ENCODE data around the gene SLC35F2.
A peak's percentile ranks its signal among the peaks of the same experiment; 100 is the strongest.
"Not testable (repeated sequence)": the region's sequence is repeated elsewhere in the genome, so short reads cannot be mapped to it uniquely, and the experiment has no call there.

The SLC35F2 gene

GRCh38 chr11:107858217-107859070 lies at the start of gene SLC35F2:
SLC35F2 (minus strand) TSS chr11:107858787; CDS start chr11:107858767, 20 bp downstream.
- peak; percentile 55 for DNase-seq (ENCODE audit: low spot score)

- DNase-seq (ENCODE audit: low spot score): no peak
These were observed 49.6 kb upstream of the SLC35F2 start for GRCh38 chr11:107908211-107908610.

- DNase-seq (ENCODE audit: low spot score): peak; percentile 58
These were observed 39.7 kb upstream of the SLC35F2 start for GRCh38 chr11:107898270-107898669.

GRCh38 chr11:107882095-107882820 lies 23.7 kb upstream of the SLC35F2 start:
- DNase-seq (ENCODE audit: low spot score): no peak

- DNase-seq (ENCODE audit: low spot score): not testable (repeated sequence)
These were observed 22.9 kb upstream of the SLC35F2 start for GRCh38 chr11:107881471-107881870.

GRCh38 chr11:107876141-107876540 lies 17.6 kb upstream of the SLC35F2 start:
- no peak for DNase-seq (ENCODE audit: low spot score)

- DNase-seq (ENCODE audit: low spot score): no peak
These were observed 6.0 kb upstream of the SLC35F2 start for GRCh38 chr11:107864591-107864990.

GRCh38 chr11:107860688-107861087 lies 2.1 kb upstream of the SLC35F2 start:
- no peak for DNase-seq (ENCODE audit: low spot score)

GRCh38 chr11:107860240-107860620 lies 1.6 kb upstream of the SLC35F2 start:
- not testable (repeated sequence) for DNase-seq (ENCODE audit: low spot score)

GRCh38 chr11:107859459-107860239 lies 1.1 kb upstream of the SLC35F2 start:
- peak; percentile 35 for DNase-seq (ENCODE audit: low spot score)

GRCh38 chr11:107857550-107858216 lies 904 bp downstream of the SLC35F2 start:
- DNase-seq (ENCODE audit: low spot score): peak; percentile 6

GRCh38 chr11:107856981-107857517 lies 1.5 kb downstream of the SLC35F2 start:
- DNase-seq (ENCODE audit: low spot score): no peak

GRCh38 chr11:107856180-107856980 lies 2.2 kb downstream of the SLC35F2 start:
- no peak for DNase-seq (ENCODE audit: low spot score)

- no peak for DNase-seq (ENCODE audit: low spot score)
These were observed 5.5 kb downstream of the SLC35F2 start for GRCh38 chr11:107853070-107853469.

- no peak for DNase-seq (ENCODE audit: low spot score)
These were observed 6.8 kb downstream of the SLC35F2 start for GRCh38 chr11:107851704-107852310.

GRCh38 chr11:107849790-107850189 lies 8.8 kb downstream of the SLC35F2 start:
- DNase-seq (ENCODE audit: low spot score): no peak

- DNase-seq (ENCODE audit: low spot score): no peak
These were observed 10.2 kb downstream of the SLC35F2 start for GRCh38 chr11:107848345-107848744.

- no peak for DNase-seq (ENCODE audit: low spot score)
These were observed 11.4 kb downstream of the SLC35F2 start for GRCh38 chr11:107847184-107847583.

- peak; percentile 10 for DNase-seq (ENCODE audit: low spot score)
These were observed 14.5 kb downstream of the SLC35F2 start for GRCh38 chr11:107844041-107844440.

GRCh38 chr11:107842412-107843100 lies 16.0 kb downstream of the SLC35F2 start:
- no peak for DNase-seq (ENCODE audit: low spot score)

Data from AG08395 (cell line).